D721Med (cell line): ENCODE data around the gene LKAAEAR1.
A peak's percentile ranks its signal among the peaks of the same experiment; 100 is the strongest.

Experiments
- DNase-seq: peaks from one replicate; pipeline ENCODE4 v3.0.0; 2011; ENCODE audit warnings: low spot score; ENCODE audit not compliant: insufficient read length
- FAIRE-seq: peaks from 2 replicates; lab custom pipeline; 2011; peaks lifted over from hg19 to GRCh38; lab: Jason Lieb, UNC
- CTCF ChIP-seq: IDR thresholded peaks from 2 replicates; pipeline ENCODE4 v1.5.1; 2012; ENCODE audit warnings: mild to moderate bottlenecking, control low read depth; ENCODE audit not compliant: insufficient read depth; ENCODE audit errors: missing control alignments

LKAAEAR1 gene

GRCh38 chr20:64058536-64058935, 25.7 kb downstream of the LKAAEAR1 start:
- TF ChIP-seq CTCF, result no peak
- no peak for DNase-seq
- FAIRE-seq, result no peak

GRCh38 chr20:64057628-64058498, 26.3 kb downstream of the LKAAEAR1 start:
- TF ChIP-seq CTCF, result peak; percentile 69
- DNase-seq (peak; percentile 98), FAIRE-seq (no peak)

- TF ChIP-seq CTCF, result no peak
- FAIRE-seq (no peak), DNase-seq (no peak)
These were observed 27.1 kb downstream of the LKAAEAR1 start for GRCh38 chr20:64056889-64057627.

GRCh38 chr20:64056639-64056888, 27.6 kb downstream of the LKAAEAR1 start:
- FAIRE-seq (no peak), DNase-seq (no peak)
- no peak for TF ChIP-seq CTCF

- TF ChIP-seq CTCF, result no peak
- FAIRE-seq (no peak), DNase-seq (no peak)
These were observed 28.1 kb downstream of the LKAAEAR1 start for GRCh38 chr20:64055893-64056638.

GRCh38 chr20:64055396-64055892, 28.8 kb downstream of the LKAAEAR1 start:
- DNase-seq (no peak), FAIRE-seq (no peak)
- TF ChIP-seq CTCF, result no peak
